ENCODE measurements around the gene IREB2.

The IREB2 gene

DNA sequence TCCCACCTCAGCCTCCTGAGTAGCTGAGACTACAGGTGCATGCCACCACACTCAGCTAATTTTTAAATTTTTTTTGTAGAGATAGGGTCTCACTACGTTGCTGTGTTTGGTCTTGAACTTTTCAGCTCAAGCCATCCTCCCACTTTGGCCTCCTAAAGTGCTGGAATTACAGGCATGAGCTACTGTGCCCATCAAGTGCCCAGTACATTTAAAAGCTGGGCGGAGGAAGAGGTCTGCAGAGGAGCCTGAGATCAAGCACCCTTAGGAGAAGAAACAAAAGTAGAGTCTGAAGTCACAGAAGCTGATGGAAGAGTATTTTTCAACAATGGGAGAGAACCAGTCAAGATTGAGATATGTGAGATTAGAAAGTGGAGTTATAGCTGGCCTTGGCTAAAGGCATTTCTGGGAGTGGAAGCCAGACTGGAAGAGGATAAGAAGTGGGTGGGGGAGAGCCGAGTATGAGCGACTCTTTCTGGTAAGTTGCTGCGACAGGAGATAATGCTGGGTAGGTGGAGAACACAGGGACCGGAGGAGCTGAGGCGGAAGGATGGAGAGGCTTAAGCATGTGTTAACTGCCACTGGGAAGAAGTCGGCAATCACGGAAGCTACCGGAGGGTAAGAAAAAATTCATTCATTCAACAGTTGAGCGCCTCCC is 782 bp upstream of the IREB2 start:
- DNase-seq, result peak; percentile 51
- Histone ChIP-seq H3K79me1 (ENCODE audit: low read length) (peaks cover 4% of the 10 kb centered on the region), H3K23ac (ENCODE audit: low read length) (no peak overlapping the region), H2BK5ac (ENCODE audit: low read length) (no peak overlapping the region), H4K8ac (ENCODE audit: low read depth, low read length) (peak overlapping the region; percentile 14), H3K56ac (ENCODE audit: low read length) (peak overlapping the region; percentile 92), H3K27me3 (ENCODE audit: insufficient read depth, low read length, poor library complexity) (no peaks in the 10 kb centered on the region), H2BK15ac (replicated peaks; ENCODE audit: low read depth) (no peak overlapping the region), H3K79me2 (ENCODE audit: control insufficient read depth, insufficient read depth, low read length) (peaks cover 24% of the 10 kb centered on the region), H4K5ac (ENCODE audit: low read length) (no peak overlapping the region), H2BK120ac (ENCODE audit: low read depth, low read length) (no peak overlapping the region), H3K4me3 (ENCODE audit: low read length) (peak overlapping the region; percentile 83), H3K4me1 (ENCODE audit: control insufficient read depth, low read depth, low read length) (peaks cover 3% of the 10 kb centered on the region), H3K9ac (ENCODE audit: low read length) (peak overlapping the region; percentile 87), H2AK5ac (ENCODE audit: low read length) (no peak overlapping the region), H3K4ac (ENCODE audit: low read depth, low read length) (no peak overlapping the region), H3K36me3 (ENCODE audit: control insufficient read depth, insufficient read depth, low read length) (peaks cover 5% of the 10 kb centered on the region), H3K18ac (ENCODE audit: low read length) (no peak overlapping the region), H3K4me2 (ENCODE audit: low read length) (peak overlapping the region; percentile 81), H3K27ac (ENCODE audit: low read depth, low read length) (peak overlapping the region; percentile 32)
- whole genome bisulfite sequencing (ENCODE audit: extremely low coverage, insufficient coverage, low lambda C conversion rate), result no CpG with 5 or more reads among the region's 11 CpGs

GRCh38 chr15:78438619-78439285 is 736 bp downstream of the IREB2 start:
- peak; percentile 75 for DNase-seq
- Histone ChIP-seq H2BK5ac (ENCODE audit: low read length) (no peak overlapping the region), H3K36me3 (ENCODE audit: control insufficient read depth, insufficient read depth, low read length) (peaks cover 6% of the 10 kb centered on the region), H3K4me1 (ENCODE audit: control insufficient read depth, low read depth, low read length) (peaks cover 3% of the 10 kb centered on the region), H3K18ac (ENCODE audit: low read length) (peak overlapping the region; percentile 69), H3K56ac (ENCODE audit: low read length) (peak overlapping the region; percentile 96), H2AK5ac (ENCODE audit: low read length) (no peak overlapping the region), H2BK120ac (ENCODE audit: low read depth, low read length) (no peak overlapping the region), H3K27ac (ENCODE audit: low read depth, low read length) (peak overlapping the region; percentile 80), H3K4me2 (ENCODE audit: low read length) (peak overlapping the region; percentile 68), H2BK15ac (replicated peaks; ENCODE audit: low read depth) (no peak overlapping the region), H3K79me1 (ENCODE audit: low read length) (peaks cover 7% of the 10 kb centered on the region), H3K4me3 (ENCODE audit: low read length) (peak overlapping the region; percentile 96), H3K27me3 (ENCODE audit: insufficient read depth, low read length, poor library complexity) (no peaks in the 10 kb centered on the region), H3K23ac (ENCODE audit: low read length) (no peak overlapping the region), H3K4ac (ENCODE audit: low read depth, low read length) (peak overlapping the region; percentile 64), H4K8ac (ENCODE audit: low read depth, low read length) (no peak overlapping the region), H3K79me2 (ENCODE audit: control insufficient read depth, insufficient read depth, low read length) (peaks cover 36% of the 10 kb centered on the region), H3K9ac (ENCODE audit: low read length) (peak overlapping the region; percentile 99), H4K5ac (ENCODE audit: low read length) (no peak overlapping the region)
- WGBS (ENCODE audit: extremely low coverage, insufficient coverage, low lambda C conversion rate), result no CpG with 5 or more reads among the region's 23 CpGs

GRCh38 chr15:78440375-78441373 is 2.7 kb downstream of the IREB2 start:
- no peak overlapping the region for H3K23ac ChIP-seq (ENCODE audit: low read length)
- H3K4me1 ChIP-seq (ENCODE audit: control insufficient read depth, low read depth, low read length), result peaks cover 3% of the 10 kb centered on the region
- no peak overlapping the region for H3K4me3 ChIP-seq (ENCODE audit: low read length)
- peaks cover 6% of the 10 kb centered on the region for H3K36me3 ChIP-seq (ENCODE audit: control insufficient read depth, insufficient read depth, low read length)
- H3K56ac ChIP-seq (ENCODE audit: low read length), result no peak overlapping the region
- no peak overlapping the region for H4K8ac ChIP-seq (ENCODE audit: low read depth, low read length)
- no peak overlapping the region for H2BK120ac ChIP-seq (ENCODE audit: low read depth, low read length)
- H2AK5ac ChIP-seq (ENCODE audit: low read length), result no peak overlapping the region
- no peak overlapping the region for H3K27ac ChIP-seq (ENCODE audit: low read depth, low read length)
- no peaks in the 10 kb centered on the region for H3K27me3 ChIP-seq (ENCODE audit: insufficient read depth, low read length, poor library complexity)
- H3K9ac ChIP-seq (ENCODE audit: low read length), result no peak overlapping the region
- no peak overlapping the region for H3K4ac ChIP-seq (ENCODE audit: low read depth, low read length)
- no peak overlapping the region for H4K5ac ChIP-seq (ENCODE audit: low read length)
- H3K79me2 ChIP-seq (ENCODE audit: control insufficient read depth, insufficient read depth, low read length), result peaks cover 49% of the 10 kb centered on the region
- H3K18ac ChIP-seq (ENCODE audit: low read length), result no peak overlapping the region
- H2BK5ac ChIP-seq (ENCODE audit: low read length), result no peak overlapping the region
- H2BK15ac ChIP-seq (replicated peaks; ENCODE audit: low read depth), result no peak overlapping the region
- peaks cover 14% of the 10 kb centered on the region for H3K79me1 ChIP-seq (ENCODE audit: low read length)
- no peak for DNase-seq
- H3K4me2 ChIP-seq (ENCODE audit: low read length), result peak overlapping the region; percentile 20
- WGBS (ENCODE audit: extremely low coverage, insufficient coverage, low lambda C conversion rate), result no CpG with 5 or more reads among the region's 3 CpGs

DNA sequence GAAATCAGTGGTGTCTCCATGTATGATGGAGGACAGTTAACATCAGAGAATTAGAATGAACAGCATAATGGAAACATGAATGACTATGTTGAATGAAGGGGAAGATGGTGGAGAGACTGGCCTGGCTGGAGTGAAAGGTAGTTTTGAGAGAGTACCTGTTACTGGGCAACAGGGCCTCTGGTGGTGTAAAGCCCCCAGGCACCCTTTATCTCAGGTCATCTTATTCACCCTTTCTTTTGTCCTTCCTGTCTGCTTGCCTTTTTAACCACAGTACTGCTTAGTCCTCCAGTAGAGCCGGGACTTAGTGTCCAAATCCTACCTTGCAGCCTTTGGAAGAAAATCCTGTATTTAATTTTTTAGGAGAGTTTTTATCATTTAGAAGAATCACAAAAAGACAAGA is 6.2 kb downstream of the IREB2 start:
- no peak overlapping the region for H2AK5ac ChIP-seq (ENCODE audit: low read length)
- no CpG with 5 or more reads among the region's 1 CpG for WGBS (ENCODE audit: extremely low coverage, insufficient coverage, low lambda C conversion rate)

GRCh38 chr15:78445875-78446274 is 7.9 kb downstream of the IREB2 start:
- DNase-seq, result no peak
- Histone ChIP-seq H4K8ac (ENCODE audit: low read depth, low read length) (no peak overlapping the region), H3K79me1 (ENCODE audit: low read length) (peaks cover 29% of the 10 kb centered on the region), H3K27me3 (ENCODE audit: insufficient read depth, low read length, poor library complexity) (no peaks in the 10 kb centered on the region), H3K27ac (ENCODE audit: low read depth, low read length) (no peak overlapping the region), H3K18ac (ENCODE audit: low read length) (no peak overlapping the region), H3K9ac (ENCODE audit: low read length) (no peak overlapping the region), H3K4me1 (ENCODE audit: control insufficient read depth, low read depth, low read length) (no peaks in the 10 kb centered on the region), H4K5ac (ENCODE audit: low read length) (no peak overlapping the region), H3K36me3 (ENCODE audit: control insufficient read depth, insufficient read depth, low read length) (peaks cover 4% of the 10 kb centered on the region), H3K4me3 (ENCODE audit: low read length) (no peak overlapping the region), H2BK15ac (replicated peaks; ENCODE audit: low read depth) (no peak overlapping the region), H2BK120ac (ENCODE audit: low read depth, low read length) (no peak overlapping the region), H3K23ac (ENCODE audit: low read length) (no peak overlapping the region), H3K56ac (ENCODE audit: low read length) (no peak overlapping the region), H2AK5ac (ENCODE audit: low read length) (no peak overlapping the region), H3K79me2 (ENCODE audit: control insufficient read depth, insufficient read depth, low read length) (peaks cover 67% of the 10 kb centered on the region), H2BK5ac (ENCODE audit: low read length) (no peak overlapping the region), H3K4ac (ENCODE audit: low read depth, low read length) (no peak overlapping the region), H3K4me2 (ENCODE audit: low read length) (no peak overlapping the region)
- no CpG with 5 or more reads among the region's 2 CpGs for WGBS (ENCODE audit: extremely low coverage, insufficient coverage, low lambda C conversion rate)

More for the DNA sequence above, 6.2 kb downstream of the IREB2 start:
- Histone ChIP-seq H3K4me1 (ENCODE audit: control insufficient read depth, low read depth, low read length) (no peaks in the 10 kb centered on the region), H3K79me2 (ENCODE audit: control insufficient read depth, insufficient read depth, low read length) (peaks cover 69% of the 10 kb centered on the region), H3K4me3 (ENCODE audit: low read length) (no peak overlapping the region), H3K9ac (ENCODE audit: low read length) (peak overlapping the region; percentile 11), H3K56ac (ENCODE audit: low read length) (no peak overlapping the region), H3K27ac (ENCODE audit: low read depth, low read length) (no peak overlapping the region), H3K23ac (ENCODE audit: low read length) (no peak overlapping the region), H3K4ac (ENCODE audit: low read depth, low read length) (no peak overlapping the region), H3K36me3 (ENCODE audit: control insufficient read depth, insufficient read depth, low read length) (peaks cover 7% of the 10 kb centered on the region), H2BK5ac (ENCODE audit: low read length) (no peak overlapping the region), H2BK120ac (ENCODE audit: low read depth, low read length) (no peak overlapping the region), H3K4me2 (ENCODE audit: low read length) (no peak overlapping the region), H4K8ac (ENCODE audit: low read depth, low read length) (peak overlapping the region; percentile 56), H3K18ac (ENCODE audit: low read length) (no peak overlapping the region), H3K79me1 (ENCODE audit: low read length) (peaks cover 26% of the 10 kb centered on the region), H4K5ac (ENCODE audit: low read length) (no peak overlapping the region), H2BK15ac (replicated peaks; ENCODE audit: low read depth) (no peak overlapping the region), H3K27me3 (ENCODE audit: insufficient read depth, low read length, poor library complexity) (no peaks in the 10 kb centered on the region)
- peak; percentile 48 for DNase-seq

All from mesendoderm (in vitro differentiated cells).